Activated CD4-positive, alpha-beta memory T cell treated with anti-CD3 and anti-CD28 coated beads, Interleukin-2, amount 10 ng/mL, durations not matched to agents 7 days and 5 days (primary cell): Measurements from ENCODE around the gene LIX1L. TPM values are rescaled to one million over a fixed set of nuclear protein-coding genes. Genes with fewer than 3 reads are reported as not detected.
A peak's percentile ranks its signal among the peaks of the same experiment; 100 is the strongest.

ENCODE experiments used
- CTCF ChIA-PET: fragments of 350-600 bp; sonication (Branson Sonifier 250); formaldehyde crosslinking; loops from one replicate; lab custom pipeline; 2021; ENCODE audit warnings: antibody characterized with exemption, inconsistent platforms; lab: Charles Lee
- POLR2A ChIA-PET: fragments of 350-600 bp; sonication (Branson Sonifier 250); formaldehyde crosslinking; loops from one replicate; lab custom pipeline; 2021; ENCODE audit warnings: antibody characterized with exemption; lab: Charles Lee
- DNase-seq: peaks from one replicate; pipeline ENCODE4 v3.0.0-alpha.2; 2020
- H3K27ac Mint-ChIP-seq: one replicate; pipeline ENCODE4 v1.8.0; 2021; ENCODE audit warnings: mild to moderate bottlenecking, mixed read lengths
- H3K27me3 Mint-ChIP-seq: one replicate; pipeline ENCODE4 v1.8.0; 2021; ENCODE audit warnings: mixed read lengths
- H3K36me3 Mint-ChIP-seq: one replicate; pipeline ENCODE4 v1.8.0; 2021; ENCODE audit warnings: low read depth, mixed read lengths
- H3K4me1 Mint-ChIP-seq: one replicate; pipeline ENCODE4 v1.8.0; 2021; ENCODE audit warnings: mixed read lengths
- H3K4me3 Mint-ChIP-seq: one replicate; pipeline ENCODE4 v1.8.0; 2021; ENCODE audit warnings: mild to moderate bottlenecking, mixed read lengths
- H3K9me3 Mint-ChIP-seq: one replicate; pipeline ENCODE4 v1.8.0; 2021; ENCODE audit warnings: mixed read lengths
- total RNA-seq, 2 experiments: library from RNA; stranded (reverse); gene quantifications; one replicate each; pipeline ENCODE4 v1.2.3, GENCODE V29; 2021

LIX1L gene
- total RNA-seq, 2 experiments from 2014 or later, result 50.3 to 51.0 TPM

DNA sequence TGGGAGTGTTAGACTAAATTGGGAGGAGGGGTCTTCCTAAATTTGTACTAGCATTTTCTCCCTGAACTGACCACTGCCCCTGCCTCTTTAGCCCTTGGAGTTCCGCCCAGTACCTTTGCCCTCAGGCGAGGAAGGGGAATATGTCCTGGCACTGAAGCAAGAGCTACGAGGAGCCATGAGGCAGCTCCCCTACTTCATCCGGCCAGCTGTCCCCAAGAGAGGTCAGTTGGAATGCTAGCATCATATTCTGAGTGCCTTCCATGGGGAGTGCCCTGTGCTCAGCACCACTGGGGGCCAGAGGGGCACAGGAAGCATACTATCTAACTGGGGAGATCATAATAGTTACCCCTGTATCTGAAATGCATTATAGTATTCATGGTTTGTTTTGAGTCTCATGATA is 17.4 kb upstream of the LIX1L start:
- Mint-ChIP-seq H3K4me1 (peaks cover 8% of the 10 kb centered on the region), H3K4me3 (no peak overlapping the region), H3K9me3 (no peaks in the 10 kb centered on the region), H3K36me3 (peaks cover 9% of the 10 kb centered on the region), H3K27me3 (no peaks in the 10 kb centered on the region), H3K27ac (no peak overlapping the region)
- no peak for DNase-seq
- ChIA-PET POLR2A (interaction anchor here (15.0 kb wide), 1 partner anchor 18 kb away, joined by 582 read pairs; the partner anchor contains the start of gene TXNIP), CTCF (interaction anchor here (7.6 to 11.3 kb wide), 2 partner anchors 17 to 33 kb away, joined by 177 to 349 read pairs; partner anchors contain the start of gene TXNIP)

DNA sequence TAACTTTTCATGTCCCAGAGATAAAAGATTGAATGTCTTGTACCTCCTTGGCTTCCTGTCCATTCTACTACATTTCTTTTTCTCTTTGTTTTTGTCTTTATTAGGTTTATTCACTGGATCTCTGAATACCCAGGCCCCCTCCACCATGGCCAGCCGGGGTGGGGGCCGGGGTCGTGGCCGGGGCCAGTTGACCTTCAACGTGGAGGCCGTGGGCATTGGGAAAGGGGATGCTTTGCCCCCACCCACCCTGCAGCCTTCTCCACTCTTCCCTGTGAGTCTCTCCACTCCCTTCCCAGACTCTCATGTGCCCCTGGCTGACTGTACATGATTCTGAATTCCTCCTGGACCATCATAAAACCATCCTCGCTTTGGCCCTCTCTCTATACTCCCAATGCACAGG is 16.9 kb upstream of the LIX1L start:
- no peaks in the 10 kb centered on the region for H3K27me3 Mint-ChIP-seq
- peaks cover 10% of the 10 kb centered on the region for H3K4me1 Mint-ChIP-seq
- peaks cover 12% of the 10 kb centered on the region for H3K36me3 Mint-ChIP-seq
- POLR2A ChIA-PET, result interaction anchor here (15.0 kb wide), 1 partner anchor 19 kb away, joined by 582 read pairs; the partner anchor contains the start of gene TXNIP
- no peak overlapping the region for H3K4me3 Mint-ChIP-seq
- no peak for DNase-seq
- H3K27ac Mint-ChIP-seq, result peak overlapping the region; percentile 34
- CTCF ChIA-PET, result interaction anchor here (7.6 to 11.3 kb wide), 2 partner anchors 18 to 34 kb away, joined by 177 to 349 read pairs; partner anchors contain the start of gene TXNIP
- no peaks in the 10 kb centered on the region for H3K9me3 Mint-ChIP-seq

GRCh38 chr1:145972580-145972979 is 14.8 kb upstream of the LIX1L start:
- ChIA-PET POLR2A (interaction anchor here (0.8 to 1.5 kb wide), 3 partner anchors 8 to 54 kb away, joined by 3 to 11 read pairs (median 4); partner anchors contain the start of genes ANKRD34A, PEX11B and POLR3GL), CTCF (interaction anchor here (0.8 to 1.2 kb wide), 2 partner anchors 39 to 127 kb away, joined by 3 to 4 read pairs; partner anchors contain the start of gene NUDT17)
- no peak for DNase-seq
- H3K27ac Mint-ChIP-seq, result no peak overlapping the region
- peaks cover 10% of the 10 kb centered on the region for H3K4me1 Mint-ChIP-seq
- H3K4me3 Mint-ChIP-seq, result no peak overlapping the region
- peaks cover under 1% of the 10 kb centered on the region for H3K9me3 Mint-ChIP-seq
- no peaks in the 10 kb centered on the region for H3K27me3 Mint-ChIP-seq
- peaks cover 9% of the 10 kb centered on the region for H3K36me3 Mint-ChIP-seq

DNA sequence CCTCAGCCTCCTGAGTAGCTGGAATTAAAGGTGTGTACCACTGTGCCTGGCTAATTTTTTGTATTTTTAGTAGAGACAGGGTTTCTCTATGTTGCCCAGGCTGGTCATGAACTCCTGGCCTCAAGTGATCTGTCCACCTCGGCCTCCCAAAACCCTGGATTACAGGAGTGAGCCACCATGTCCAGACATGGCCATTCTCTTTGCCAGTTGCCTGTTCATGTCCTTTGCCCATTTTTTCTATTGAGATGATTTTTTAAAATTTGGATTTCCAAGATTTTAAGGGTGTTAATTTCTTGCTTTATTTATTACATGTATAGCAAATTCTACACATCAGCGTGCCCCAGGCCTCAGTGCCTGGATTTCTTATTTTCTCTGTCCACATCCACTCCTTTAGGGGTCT is 9.5 kb upstream of the LIX1L start:
- DNase-seq, result no peak
- H3K4me1 Mint-ChIP-seq, result peaks cover 27% of the 10 kb centered on the region
- peaks cover 17% of the 10 kb centered on the region for H3K36me3 Mint-ChIP-seq
- no peaks in the 10 kb centered on the region for H3K27me3 Mint-ChIP-seq
- no peak overlapping the region for H3K27ac Mint-ChIP-seq
- H3K9me3 Mint-ChIP-seq, result peaks cover 5% of the 10 kb centered on the region
- ChIA-PET POLR2A (interaction anchor here (1.0 to 6.2 kb wide), 5 partner anchors 9 to 85 kb away, joined by 3 to 38 read pairs (median 10); partner anchors contain the start of genes LIX1L, PEX11B and RBM8A), CTCF (interaction anchor here (0.9 to 4.7 kb wide), 3 partner anchors 11 to 40 kb away, joined by 3 to 69 read pairs (median 4); partner anchors contain the start of gene RBM8A)
- H3K4me3 Mint-ChIP-seq, result no peak overlapping the region

GRCh38 chr1:145965119-145965744 is 7.4 kb upstream of the LIX1L start:
- ChIA-PET CTCF (interaction anchor here (0.6 to 4.7 kb wide), 17 partner anchors 13 to 120 kb away, joined by 3 to 69 read pairs (median 6); partner anchors contain the start of genes ITGA10, NUDT17, PIAS3 and RBM8A), POLR2A (interaction anchor here (1.0 to 12.6 kb wide), 30 partner anchors 8 to 684 kb away, joined by 3 to 264 read pairs (median 7); partner anchors contain the start of genes ANKRD35, NUDT17, PEX11B and PIAS3)
- DNase-seq, result no peak
- Mint-ChIP-seq H3K27me3 (no peaks in the 10 kb centered on the region), H3K9me3 (peaks cover 5% of the 10 kb centered on the region), H3K4me1 (peaks cover 44% of the 10 kb centered on the region), H3K4me3 (peak overlapping the region; percentile 96), H3K27ac (peak overlapping the region; percentile 79), H3K36me3 (peaks cover 17% of the 10 kb centered on the region)

GRCh38 chr1:145964328-145965118 is 6.7 kb upstream of the LIX1L start, which contains the start of the genes ANKRD34A and POLR3GL:
ANKRD34A (minus strand) TSS chr1:145964575; CDS start chr1:145961759, 2,816 bp downstream.
POLR3GL (plus strand) TSS chr1:145964690; CDS start chr1:145974866, 10,176 bp downstream.
- H3K9me3 Mint-ChIP-seq, result peaks cover 5% of the 10 kb centered on the region
- ChIA-PET POLR2A (interaction anchor here (0.9 to 12.6 kb wide), 35 partner anchors 9 to 684 kb away, joined by 3 to 264 read pairs (median 6); partner anchors contain the start of genes ANKRD35, HJV, NUDT17 and PEX11B), CTCF (interaction anchor here (0.6 to 4.7 kb wide), 19 partner anchors 12 to 119 kb away, joined by 3 to 69 read pairs (median 5); partner anchors contain the start of genes ITGA10, NUDT17, PIAS3 and RBM8A)
- H3K4me3 Mint-ChIP-seq, result peak within 1 kb of the TSS; percentile 96
- peak within 1 kb of the TSS; percentile 79 for H3K27ac Mint-ChIP-seq
- H3K4me1 Mint-ChIP-seq, result peaks cover 48% of the 10 kb centered on the region
- DNase-seq, result peak; percentile 95
- peaks cover 14% of the 10 kb centered on the region for H3K36me3 Mint-ChIP-seq
- peaks cover 3% of the 10 kb centered on the region for H3K27me3 Mint-ChIP-seq

DNA sequence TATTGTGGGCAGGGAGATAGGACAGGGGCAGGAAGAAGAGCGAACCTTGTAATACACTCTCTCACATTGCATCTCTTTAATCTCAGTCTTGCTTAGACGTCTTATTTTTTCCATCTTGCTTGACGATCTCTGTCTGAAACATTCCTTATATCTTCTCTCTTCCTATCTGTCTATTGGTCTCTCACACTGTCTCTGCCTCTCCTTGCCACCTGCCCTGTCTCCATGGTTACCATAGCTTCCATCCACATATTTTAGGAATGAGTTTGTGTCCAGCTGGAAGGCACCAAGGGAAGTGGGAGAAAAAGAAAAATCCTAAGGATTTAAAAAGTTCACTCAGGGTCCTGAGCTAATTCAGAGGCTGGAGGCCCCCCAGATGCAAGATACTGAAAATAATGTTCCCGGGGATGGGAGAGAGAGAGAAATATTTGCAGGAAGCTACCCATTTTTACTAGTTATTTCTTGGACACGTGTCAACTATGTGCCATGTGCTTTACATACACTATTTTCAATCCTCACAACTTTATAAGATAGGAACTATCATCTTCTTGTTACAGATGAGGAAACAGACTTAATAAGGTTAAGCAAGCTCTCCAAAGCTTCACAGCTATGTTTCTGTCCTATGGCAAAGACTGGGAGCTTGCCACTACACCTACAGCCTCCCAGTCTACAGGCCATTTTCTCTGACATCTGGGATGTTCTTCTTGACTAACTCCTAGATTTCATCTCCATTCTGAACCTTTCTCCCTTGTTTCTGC is 5.6 kb upstream of the LIX1L start:
- CTCF ChIA-PET, result interaction anchor here (0.8 to 4.7 kb wide), 12 partner anchors 15 to 118 kb away, joined by 3 to 69 read pairs (median 8); partner anchors contain the start of genes NUDT17, PIAS3, RBM8A and TXNIP
- H3K4me1 Mint-ChIP-seq, result peaks cover 57% of the 10 kb centered on the region
- peak overlapping the region; percentile 96 for H3K4me3 Mint-ChIP-seq
- peaks cover 14% of the 10 kb centered on the region for H3K36me3 Mint-ChIP-seq
- peaks cover 5% of the 10 kb centered on the region for H3K27me3 Mint-ChIP-seq
- POLR2A ChIA-PET, result interaction anchor here (0.9 to 12.6 kb wide), 28 partner anchors 8 to 140 kb away, joined by 3 to 264 read pairs (median 7); partner anchors contain the start of genes HJV, NUDT17, PEX11B and PIAS3
- no peak for DNase-seq
- peak overlapping the region; percentile 79 for H3K27ac Mint-ChIP-seq
- peaks cover 5% of the 10 kb centered on the region for H3K9me3 Mint-ChIP-seq

GRCh38 chr1:145962157-145963102 is 4.6 kb upstream of the LIX1L start:
- Mint-ChIP-seq H3K27ac (peak overlapping the region; percentile 79), H3K4me1 (peaks cover 62% of the 10 kb centered on the region), H3K9me3 (peaks cover 2% of the 10 kb centered on the region), H3K36me3 (peaks cover 7% of the 10 kb centered on the region), H3K4me3 (peak overlapping the region; percentile 96), H3K27me3 (peaks cover 5% of the 10 kb centered on the region)
- DNase-seq, result peak; percentile 32
- CTCF ChIA-PET, result interaction anchor here (0.8 to 4.7 kb wide), 5 partner anchors 16 to 90 kb away, joined by 3 to 69 read pairs (median 6); partner anchors contain the start of gene RBM8A
- POLR2A ChIA-PET, result interaction anchor here (0.9 to 12.6 kb wide), 16 partner anchors 17 to 139 kb away, joined by 3 to 264 read pairs (median 6); partner anchors contain the start of genes PEX11B, PIAS3, POLR3C and RBM8A

- Mint-ChIP-seq H3K27ac (peak overlapping the region; percentile 66), H3K36me3 (peaks cover 3% of the 10 kb centered on the region), H3K27me3 (peaks cover 5% of the 10 kb centered on the region), H3K4me1 (peaks cover 65% of the 10 kb centered on the region), H3K9me3 (no peaks in the 10 kb centered on the region), H3K4me3 (peak overlapping the region; percentile 96)
- CTCF ChIA-PET, result interaction anchor here (1.5 kb wide), 2 partner anchors 18 to 35 kb away, joined by 6 read pairs; partner anchors contain the start of gene RBM8A
- POLR2A ChIA-PET, result interaction anchor here (1.0 to 12.6 kb wide), 9 partner anchors 17 to 103 kb away, joined by 3 to 264 read pairs (median 26); partner anchors contain the start of genes PIAS3 and RBM8A
- DNase-seq, result peak; percentile 61
These were observed 3.8 kb upstream of the LIX1L start for GRCh38 chr1:145961425-145962156.

DNA sequence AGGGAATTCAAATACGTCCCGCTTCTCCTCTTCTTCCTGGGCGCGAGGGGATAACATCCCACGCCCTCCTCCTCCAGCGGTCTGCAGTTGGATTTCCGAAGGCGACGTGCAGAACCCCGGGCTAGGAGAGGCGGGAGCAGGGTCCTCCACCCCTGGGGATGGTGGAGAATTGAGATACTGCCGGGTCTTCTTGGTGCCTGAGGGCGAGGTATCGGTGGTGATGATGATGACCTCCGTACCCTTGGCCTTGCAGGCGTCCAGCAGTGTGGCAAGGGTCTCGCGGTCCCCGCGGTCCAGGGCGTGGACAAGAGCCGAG is 3.2 kb upstream of the LIX1L start:
- Mint-ChIP-seq H3K36me3 (peaks cover 3% of the 10 kb centered on the region), H3K4me1 (peaks cover 70% of the 10 kb centered on the region)

More for the DNA sequence above, 3.2 kb upstream of the LIX1L start:
- ChIA-PET CTCF (interaction anchor here (1.5 kb wide), 1 partner anchor 19 kb away, joined by 6 read pairs; no protein-coding TSS in a partner anchor), POLR2A (interaction anchor here (5.1 to 12.6 kb wide), 2 partner anchors 33 to 75 kb away, joined by 45 to 264 read pairs; partner anchors contain the start of gene RBM8A)
- peak overlapping the region; percentile 96 for H3K4me3 Mint-ChIP-seq
- no peak overlapping the region for H3K27ac Mint-ChIP-seq
- peaks cover 5% of the 10 kb centered on the region for H3K27me3 Mint-ChIP-seq
- DNase-seq, result no peak
- H3K9me3 Mint-ChIP-seq, result no peaks in the 10 kb centered on the region
